ENCODE results near the gene GET4. TPM values are rescaled to one million over a fixed set of nuclear protein-coding genes. Genes with fewer than 3 reads are reported as not detected.

Gene GET4
- total RNA-seq, 2 experiments from 2014 or later: 17.7 to 29.7 TPM

- ChIA-PET POLR2A (no interaction called here), CTCF (interaction anchor here (0.7 to 0.9 kb wide), 3 partner anchors 14 to 263 kb away, joined by 3 to 4 read pairs (median 3); no protein-coding TSS in a partner anchor)
- no peak for ATAC-seq
- Mint-ChIP-seq H3K27me3 (no peaks in the 10 kb centered on the region), H3K9me3 (ENCODE audit: low read depth) (no peaks in the 10 kb centered on the region), H3K4me3 (no peak overlapping the region), H3K27ac (no peak overlapping the region), H3K36me3 (ENCODE audit: low read depth) (no peaks in the 10 kb centered on the region), H3K4me1 (peaks cover 10% of the 10 kb centered on the region)
- DNase-seq: no peak
- intact Hi-C loops (cut with DNase I, micrococcal nuclease): no loop called here
These were observed 37.6 kb downstream of the GET4 start for GRCh38 chr7:913736-914520.

- no peaks in the 10 kb centered on the region for H3K36me3 Mint-ChIP-seq (ENCODE audit: low read depth)
- POLR2A ChIA-PET: no interaction called here
- H3K4me1 Mint-ChIP-seq: peaks cover 12% of the 10 kb centered on the region
These were observed 38.3 kb downstream of the GET4 start for GRCh38 chr7:914521-915194.

GRCh38 chr7:915291-916218, 39.2 kb downstream of the GET4 start:
- ATAC-seq: no peak
- Mint-ChIP-seq H3K4me3 (no peak overlapping the region), H3K27me3 (no peaks in the 10 kb centered on the region), H3K36me3 (ENCODE audit: low read depth) (no peaks in the 10 kb centered on the region), H3K27ac (no peak overlapping the region), H3K4me1 (peaks cover 4% of the 10 kb centered on the region), H3K9me3 (ENCODE audit: low read depth) (no peaks in the 10 kb centered on the region)
- intact Hi-C loops (cut with DNase I, micrococcal nuclease): no loop called here
- DNase-seq: no peak
- POLR2A ChIA-PET: no interaction called here
- CTCF ChIA-PET: no interaction called here

More at GRCh38 chr7:914521-915194, 38.3 kb downstream of the GET4 start:
- H3K27me3 Mint-ChIP-seq: no peaks in the 10 kb centered on the region
- DNase-seq (no peak), ATAC-seq (no peak)
- H3K27ac Mint-ChIP-seq: no peak overlapping the region
- CTCF ChIA-PET: no interaction called here
- H3K4me3 Mint-ChIP-seq: no peak overlapping the region
- no peaks in the 10 kb centered on the region for H3K9me3 Mint-ChIP-seq (ENCODE audit: low read depth)
- intact Hi-C loops (cut with DNase I, micrococcal nuclease): no loop called here

- DNase-seq (no peak), ATAC-seq (no peak)
- Mint-ChIP-seq H3K9me3 (ENCODE audit: low read depth) (no peaks in the 10 kb centered on the region), H3K27ac (no peak overlapping the region), H3K4me1 (peaks cover 13% of the 10 kb centered on the region), H3K4me3 (no peak overlapping the region), H3K27me3 (no peaks in the 10 kb centered on the region), H3K36me3 (ENCODE audit: low read depth) (no peaks in the 10 kb centered on the region)
- ChIA-PET POLR2A (no interaction called here), CTCF (no interaction called here)
- intact Hi-C loops (cut with DNase I, micrococcal nuclease): no loop called here
These were observed 40.1 kb downstream of the GET4 start for GRCh38 chr7:916291-916941.

- Mint-ChIP-seq H3K4me1 (peaks cover 16% of the 10 kb centered on the region), H3K27me3 (no peaks in the 10 kb centered on the region), H3K9me3 (ENCODE audit: low read depth) (no peaks in the 10 kb centered on the region), H3K27ac (no peak overlapping the region), H3K4me3 (no peak overlapping the region), H3K36me3 (ENCODE audit: low read depth) (no peaks in the 10 kb centered on the region)
- DNase-seq: peak; percentile 3
- intact Hi-C loops (cut with DNase I, micrococcal nuclease): no loop called here
- POLR2A ChIA-PET: no interaction called here
- CTCF ChIA-PET: no interaction called here
- no peak for ATAC-seq
These were observed 41.1 kb downstream of the GET4 start for GRCh38 chr7:917255-918117.

GRCh38 chr7:918118-918425, 41.7 kb downstream of the GET4 start:
- H3K4me3 Mint-ChIP-seq: no peak overlapping the region
- no peaks in the 10 kb centered on the region for H3K27me3 Mint-ChIP-seq
- CTCF ChIA-PET: no interaction called here
- intact Hi-C loops (cut with DNase I, micrococcal nuclease): no loop called here
- no peaks in the 10 kb centered on the region for H3K9me3 Mint-ChIP-seq (ENCODE audit: low read depth)
- POLR2A ChIA-PET: no interaction called here
- H3K4me1 Mint-ChIP-seq: peaks cover 22% of the 10 kb centered on the region
- no peak overlapping the region for H3K27ac Mint-ChIP-seq
- ATAC-seq (no peak), DNase-seq (peak; percentile 3)
- no peaks in the 10 kb centered on the region for H3K36me3 Mint-ChIP-seq (ENCODE audit: low read depth)

GRCh38 chr7:918441-919113, 42.2 kb downstream of the GET4 start:
- Mint-ChIP-seq H3K4me1 (peaks cover 27% of the 10 kb centered on the region), H3K36me3 (ENCODE audit: low read depth) (no peaks in the 10 kb centered on the region), H3K4me3 (no peak overlapping the region), H3K27me3 (no peaks in the 10 kb centered on the region), H3K9me3 (ENCODE audit: low read depth) (no peaks in the 10 kb centered on the region), H3K27ac (no peak overlapping the region)
- POLR2A ChIA-PET: no interaction called here
- intact Hi-C loops (cut with DNase I, micrococcal nuclease): no loop called here
- DNase-seq (peak; percentile 4), ATAC-seq (no peak)
- CTCF ChIA-PET: no interaction called here

- DNase-seq (peak; percentile 4), ATAC-seq (no peak)
- H3K4me3 Mint-ChIP-seq: no peak overlapping the region
- no peaks in the 10 kb centered on the region for H3K27me3 Mint-ChIP-seq
- ChIA-PET POLR2A (no interaction called here), CTCF (no interaction called here)
- H3K4me1 Mint-ChIP-seq: peaks cover 29% of the 10 kb centered on the region
- no peaks in the 10 kb centered on the region for H3K9me3 Mint-ChIP-seq (ENCODE audit: low read depth)
- no peaks in the 10 kb centered on the region for H3K36me3 Mint-ChIP-seq (ENCODE audit: low read depth)
- intact Hi-C loops (cut with DNase I, micrococcal nuclease): no loop called here
- H3K27ac Mint-ChIP-seq: no peak overlapping the region
These were observed 42.7 kb downstream of the GET4 start for GRCh38 chr7:919114-919442.

- peak; percentile 4 for DNase-seq
- ChIA-PET POLR2A (no interaction called here), CTCF (no interaction called here)
- Mint-ChIP-seq H3K4me3 (no peak overlapping the region), H3K36me3 (ENCODE audit: low read depth) (no peaks in the 10 kb centered on the region), H3K9me3 (ENCODE audit: low read depth) (no peaks in the 10 kb centered on the region), H3K4me1 (peaks cover 35% of the 10 kb centered on the region), H3K27me3 (no peaks in the 10 kb centered on the region), H3K27ac (no peak overlapping the region)
- intact Hi-C loops (cut with DNase I, micrococcal nuclease): loop anchor here in 1 of 2 experiments (5.0 kb wide), 6 partner anchors 122 to 1022 kb away; partner anchors contain the start of genes GPR146 and MAFK
- ATAC-seq: no peak
These were observed 43.6 kb downstream of the GET4 start for GRCh38 chr7:919924-920341.

- H3K27me3 Mint-ChIP-seq: no peaks in the 10 kb centered on the region
- ChIA-PET CTCF (interaction anchor here (1.4 kb wide), 1 partner anchor 10 kb away, joined by 4 read pairs; no protein-coding TSS in a partner anchor), POLR2A (no interaction called here)
- peak overlapping the region; percentile 47 for H3K27ac Mint-ChIP-seq
- peak overlapping the region; percentile 6 for H3K4me3 Mint-ChIP-seq
- no peaks in the 10 kb centered on the region for H3K36me3 Mint-ChIP-seq (ENCODE audit: low read depth)
- intact Hi-C loops (cut with DNase I, micrococcal nuclease): loop anchor here (1.0 to 5.0 kb wide), 7 partner anchors 10 to 1022 kb away; partner anchors contain the start of genes GPR146 (in 1 of the 2) and MAFK (in 1 of the 2)
- ATAC-seq (no peak), DNase-seq (peak; percentile 56)
- no peaks in the 10 kb centered on the region for H3K9me3 Mint-ChIP-seq (ENCODE audit: low read depth)
- H3K4me1 Mint-ChIP-seq: peaks cover 36% of the 10 kb centered on the region
These were observed 44.2 kb downstream of the GET4 start for GRCh38 chr7:920351-921070.

Measured in activated CD4-positive, alpha-beta T cell treated with anti-CD3 and anti-CD28 coated beads for 36 hours (primary cell).